Measurements from ENCODE around the gene SBSN.
A peak's percentile ranks its signal among the peaks of the same experiment; 100 is the strongest.

Gene SBSN

GRCh38 chr19:35513628-35514281 lies 14.4 kb downstream of the SBSN start, which contains the start of gene DMKN:
Gene DMKN, minus strand, starts transcription at chr19:35513649. Its CDS starts 174 bp downstream, at chr19:35513475.
- no peak for DNase-seq (ENCODE audit: low spot score)
- Histone ChIP-seq H3K4me3 (ENCODE audit: severe bottlenecking) (no peak within 1 kb of the TSS), H3K36me3 (ENCODE audit: low read depth) (peaks cover 3% of the 10 kb centered on the region), H3K27ac (ENCODE audit: poor library complexity, severe bottlenecking) (no peak within 1 kb of the TSS), H3K4me1 (ENCODE audit: insufficient read depth, poor library complexity, severe bottlenecking) (peaks cover 11% of the 10 kb centered on the region), H3K9me3 (ENCODE audit: severe bottlenecking) (no peaks in the 10 kb centered on the region), H3K27me3 (ENCODE audit: insufficient read depth, poor library complexity, severe bottlenecking) (no peaks in the 10 kb centered on the region)
- peak; percentile 34 for ATAC-seq (ENCODE audit: low read depth)
- TF ChIP-seq CTCF (IDR thresholded peaks at IDR 0.05; ENCODE audit: poor library complexity, severe bottlenecking) = peak; percentile 20

- Histone ChIP-seq H3K9me3 (ENCODE audit: severe bottlenecking) (no peaks in the 10 kb centered on the region), H3K36me3 (ENCODE audit: low read depth) (peaks cover 10% of the 10 kb centered on the region), H3K4me1 (ENCODE audit: insufficient read depth, poor library complexity, severe bottlenecking) (peaks cover 9% of the 10 kb centered on the region), H3K27ac (ENCODE audit: poor library complexity, severe bottlenecking) (no peak overlapping the region), H3K27me3 (ENCODE audit: insufficient read depth, poor library complexity, severe bottlenecking) (no peaks in the 10 kb centered on the region), H3K4me3 (ENCODE audit: severe bottlenecking) (no peak overlapping the region)
- TF ChIP-seq CTCF (IDR thresholded peaks at IDR 0.05; ENCODE audit: poor library complexity, severe bottlenecking) = no peak
- no peak for ATAC-seq (ENCODE audit: low read depth)
- no peak for DNase-seq (ENCODE audit: low spot score)
Observed at GRCh38 chr19:35512831-35513627, 15.1 kb downstream of the SBSN start.

GRCh38 chr19:35511337-35511736 lies 16.8 kb downstream of the SBSN start:
- H3K9me3 ChIP-seq (ENCODE audit: severe bottlenecking) = no peaks in the 10 kb centered on the region
- TF ChIP-seq CTCF (IDR thresholded peaks at IDR 0.05; ENCODE audit: poor library complexity, severe bottlenecking) = no peak
- peaks cover 27% of the 10 kb centered on the region for H3K36me3 ChIP-seq (ENCODE audit: low read depth)
- no peak overlapping the region for H3K27ac ChIP-seq (ENCODE audit: poor library complexity, severe bottlenecking)
- ATAC-seq (ENCODE audit: low read depth) (no peak), DNase-seq (ENCODE audit: low spot score) (no peak)
- H3K4me3 ChIP-seq (ENCODE audit: severe bottlenecking) = no peak overlapping the region
- H3K27me3 ChIP-seq (ENCODE audit: insufficient read depth, poor library complexity, severe bottlenecking) = no peaks in the 10 kb centered on the region
- peaks cover 9% of the 10 kb centered on the region for H3K4me1 ChIP-seq (ENCODE audit: insufficient read depth, poor library complexity, severe bottlenecking)

GRCh38 chr19:35510626-35510964 lies 17.5 kb downstream of the SBSN start:
- H3K27me3 ChIP-seq (ENCODE audit: insufficient read depth, poor library complexity, severe bottlenecking) = no peaks in the 10 kb centered on the region
- peak overlapping the region; percentile 93 for H3K27ac ChIP-seq (ENCODE audit: poor library complexity, severe bottlenecking)
- no peak for ATAC-seq (ENCODE audit: low read depth)
- peak overlapping the region; percentile 42 for H3K4me3 ChIP-seq (ENCODE audit: severe bottlenecking)
- no peak for DNase-seq (ENCODE audit: low spot score)
- H3K9me3 ChIP-seq (ENCODE audit: severe bottlenecking) = no peaks in the 10 kb centered on the region
- peak; percentile 67 for TF ChIP-seq CTCF (IDR thresholded peaks at IDR 0.05; ENCODE audit: poor library complexity, severe bottlenecking)
- H3K4me1 ChIP-seq (ENCODE audit: insufficient read depth, poor library complexity, severe bottlenecking) = peaks cover 9% of the 10 kb centered on the region
- H3K36me3 ChIP-seq (ENCODE audit: low read depth) = peaks cover 34% of the 10 kb centered on the region
